GM19455 (cell line): ENCODE data around the gene CEP63.

Experiments
- ATAC-seq: cut with Tn5 transposase; IDR thresholded peaks from one replicate; pipeline ENCODE4 v1.9.1; 2021; ENCODE audit not compliant: unreplicated experiment

Gene CEP63

GRCh38 chr3:134623615-134624245 lies 137.9 kb downstream of the CEP63 start:
- no peak for ATAC-seq
